IMR-90 (cell line): ENCODE measurements around the gene STARD3.

ENCODE experiments used
- CEBPB ChIP-seq: IDR thresholded peaks from 2 replicates; pipeline ENCODE4 v1.6.1; 2012; ENCODE audit warnings: low read depth, low read length, improper control_type of control experiment
- CHD1 ChIP-seq: IDR thresholded peaks from 2 replicates; pipeline ENCODE4 v1.6.1; 2012; ENCODE audit warnings: low read depth, low read length, improper control_type of control experiment
- CTCF ChIP-seq: conservative IDR thresholded peaks from 2 replicates; pipeline ENCODE4 v1.5.1; 2012; ENCODE audit warnings: mild to moderate bottlenecking, low read depth, low read length, improper control_type of control experiment
- ELK1 ChIP-seq: fragments of 150-350 bp; IDR thresholded peaks from 2 replicates; pipeline ENCODE4 v1.6.1; 2016; ENCODE audit warnings: low read depth, mild to moderate bottlenecking, low read length, moderate library complexity, borderline replicate concordance
- FOS ChIP-seq: fragments of 150-350 bp; IDR thresholded peaks from 2 replicates; pipeline ENCODE4 v1.6.1; 2016; ENCODE audit warnings: low read depth, low read length
- NFE2L2 ChIP-seq: fragments of 150-350 bp; IDR thresholded peaks from 2 replicates; pipeline ENCODE4 v1.6.1; 2016; ENCODE audit warnings: low read depth, mild to moderate bottlenecking, low read length
- POLR2A ChIP-seq: IDR thresholded peaks from 2 replicates; pipeline ENCODE4 v1.6.1; 2012; ENCODE audit warnings: mild to moderate bottlenecking, low read depth, low read length

GRCh38 chr17:39597372-39598046 lies 39.4 kb upstream of the STARD3 start:
- TF ChIP-seq CTCF (no peak), FOS (no peak), CHD1 (no peak), POLR2A (no peak), NFE2L2 (no peak), ELK1 (no peak), CEBPB (no peak)
